H1 (cell line): ENCODE measurements around the gene ORC5. TPM values are rescaled to one million over a fixed set of nuclear protein-coding genes. Genes with fewer than 3 reads are reported as not detected.

Experiments used
- CTCF ChIA-PET: fragments of 300-600 bp; sonication (Branson Sonifier 250); formaldehyde crosslinking; loops from one replicate; lab custom pipeline; 2021; ENCODE audit not compliant: partially characterized antibody; lab: Charles Lee
- POLR2A ChIA-PET: fragments of 300-600 bp; sonication (Branson Sonifier 250); formaldehyde crosslinking; loops from one replicate; lab custom pipeline; 2021; ENCODE audit warnings: inconsistent platforms; ENCODE audit not compliant: partially characterized antibody; lab: Charles Lee
- DNase-seq, 2 experiments: peaks; one replicate each; pipeline versions ENCODE4 v3.0.0 to v3.0.0-alpha.2; 2010 to 2022; ENCODE audit warnings: low spot score in 2 of 2, low read depth in 1 of 2, mixed read lengths in 1 of 2
- FAIRE-seq: peaks from 2 replicates; lab custom pipeline; 2011; peaks lifted over from hg19 to GRCh38; lab: Jason Lieb, UNC
- H2AFZ ChIP-seq: 2 replicates; pipeline ENCODE4 v1.8.1; 2012; ENCODE audit warnings: low read length, inconsistent platforms
- H2AK5ac ChIP-seq: 2 replicates; pipeline ENCODE4 v1.6.1; 2013; ENCODE audit warnings: low read depth, low read length
- H2BK120ac ChIP-seq: replicated peaks from 2 replicates; pipeline ENCODE3; 2013; ENCODE audit warnings: low read depth, low read length, inconsistent platforms
- H2BK12ac ChIP-seq: 2 replicates; pipeline ENCODE4 v1.6.1; 2013; ENCODE audit warnings: low read depth, low read length
- H2BK15ac ChIP-seq: 2 replicates; pipeline ENCODE4 v1.6.1; 2013; ENCODE audit warnings: low read length
- H2BK20ac ChIP-seq: 2 replicates; pipeline ENCODE4 v1.6.1; 2013; ENCODE audit warnings: low read length
- H2BK5ac ChIP-seq: 2 replicates; pipeline ENCODE4 v1.6.1; 2013; ENCODE audit warnings: low read depth, low read length
- H3K14ac ChIP-seq: 2 replicates; pipeline ENCODE4 v1.6.1; 2013; ENCODE audit warnings: inconsistent platforms; ENCODE audit not compliant: insufficient read length
- H3K18ac ChIP-seq: 2 replicates; pipeline ENCODE4 v1.6.1; 2013; ENCODE audit warnings: low read length; ENCODE audit errors: extremely low read depth
- H3K23ac ChIP-seq: 2 replicates; pipeline ENCODE4 v1.6.1; 2013; ENCODE audit warnings: inconsistent platforms; ENCODE audit not compliant: insufficient read length
- H3K23me2 ChIP-seq: 2 replicates; pipeline ENCODE4 v1.6.1; 2013; ENCODE audit warnings: low read depth, low read length
- H3K27ac ChIP-seq: 2 replicates; pipeline ENCODE4 v1.6.1; 2011; ENCODE audit warnings: low read depth, low read length, inconsistent platforms
- H3K27me3 ChIP-seq, 4 experiments: replicated peaks in 1 of 4; 1 replicate in 1 of 4; 2 replicates in 3 of 4; pipeline versions ENCODE4 v1.6.1 to v1.8.1; 2011 to 2013; ENCODE audit warnings: low read length in 3 of 4, mild to moderate bottlenecking in 3 of 4, inconsistent platforms in 2 of 4, mixed read lengths in 2 of 4, moderate library complexity in 1 of 4; ENCODE audit not compliant: control insufficient read depth in 3 of 4, insufficient read depth in 3 of 4; ENCODE audit errors: extremely low read depth in 1 of 4
- H3K36me3 ChIP-seq, 4 experiments: 2 replicates each; pipeline versions ENCODE4 v1.6.1 to v1.8.1; 2011 to 2013; ENCODE audit warnings: mild to moderate bottlenecking in 4 of 4, low read length in 3 of 4, moderate library complexity in 2 of 4, control low read depth in 1 of 4, inconsistent platforms in 1 of 4; ENCODE audit not compliant: insufficient read depth in 4 of 4, control insufficient read depth in 2 of 4
- H3K4ac ChIP-seq: replicated peaks from 2 replicates; pipeline ENCODE3; 2013; ENCODE audit warnings: low read length, low read depth, mixed read lengths, inconsistent platforms; ENCODE audit not compliant: insufficient read length
- H3K4me1 ChIP-seq, 4 experiments: replicated peaks in 1 of 4; 1 replicate in 1 of 4; 2 replicates in 3 of 4; pipeline versions ENCODE4 v1.6.1 to v1.8.1; 2011 to 2013; ENCODE audit warnings: low read length in 3 of 4, inconsistent platforms in 2 of 4, mixed read lengths in 1 of 4; ENCODE audit not compliant: insufficient read depth in 4 of 4, control insufficient read depth in 3 of 4
- H3K4me2 ChIP-seq, 2 experiments: 2 replicates each; pipeline versions ENCODE4 v1.6.1 to v1.8.1; 2011 to 2013; ENCODE audit warnings: low read depth in 2 of 2, low read length in 2 of 2, control low read depth in 1 of 2, inconsistent platforms in 1 of 2, mild to moderate bottlenecking in 1 of 2; ENCODE audit not compliant: insufficient read depth in 1 of 2
- H3K4me3 ChIP-seq, 4 experiments: fragments of 200-600, 300-600 bp in 1 of 4; sonication (generic), shearing (Covaris generic), sonication (Bioruptor Twin) in 1 of 4; 2 replicates each; pipeline versions ENCODE4 v1.5.1 to v1.8.1; 2011 to 2016; ENCODE audit warnings: low read length in 4 of 4, low read depth in 3 of 4, control low read depth in 2 of 4, inconsistent platforms in 2 of 4, mild to moderate bottlenecking in 2 of 4, mixed read lengths in 1 of 4, moderate library complexity in 1 of 4; ENCODE audit not compliant: insufficient read depth in 2 of 4; ENCODE audit errors: extremely low read depth in 1 of 4
- H3K56ac ChIP-seq: replicated peaks from 2 replicates; pipeline ENCODE3; 2013; ENCODE audit warnings: low read depth, mild to moderate bottlenecking, mixed read lengths, low read length, inconsistent platforms; ENCODE audit not compliant: insufficient read length
- H3K79me1 ChIP-seq: 2 replicates; pipeline ENCODE4 v1.6.1; 2013; ENCODE audit warnings: low read depth, low read length, control low read depth
- H3K79me2 ChIP-seq, 2 experiments: 2 replicates each; pipeline versions ENCODE4 v1.6.1 to v1.8.1; 2012 to 2013; ENCODE audit warnings: low read length in 2 of 2, mild to moderate bottlenecking in 2 of 2, inconsistent platforms in 1 of 2; ENCODE audit not compliant: insufficient read depth in 2 of 2, control insufficient read depth in 1 of 2
- H3K9ac ChIP-seq, 4 experiments: replicated peaks in 1 of 4; 1 replicate in 1 of 4; 2 replicates in 3 of 4; pipeline versions ENCODE4 v1.6.1 to v1.8.1; 2011 to 2013; ENCODE audit warnings: low read depth in 3 of 4, low read length in 3 of 4, control low read depth in 2 of 4, mild to moderate bottlenecking in 2 of 4, moderate library complexity in 2 of 4, inconsistent platforms in 1 of 4; ENCODE audit errors: extremely low read depth in 1 of 4
- H3K9me3 ChIP-seq, 2 experiments: 2 replicates each; pipeline versions ENCODE4 v1.6.1 to v1.8.1; 2012 to 2013; ENCODE audit warnings: mild to moderate bottlenecking in 2 of 2, moderate library complexity in 2 of 2, control low read depth in 1 of 2, inconsistent platforms in 1 of 2, low read depth in 1 of 2, low read length in 1 of 2, mixed read lengths in 1 of 2; ENCODE audit not compliant: insufficient read depth in 2 of 2
- H4K20me1 ChIP-seq, 2 experiments: replicated peaks in 1 of 2; 2 replicates each; pipeline versions ENCODE3 to v1.8.1; 2011 to 2013; ENCODE audit warnings: inconsistent platforms in 2 of 2, low read length in 2 of 2, mild to moderate bottlenecking in 1 of 2; ENCODE audit not compliant: insufficient read depth in 2 of 2, control insufficient read depth in 1 of 2
- H4K5ac ChIP-seq: 2 replicates; pipeline ENCODE4 v1.6.1; 2013; ENCODE audit warnings: low read length, low read depth, mixed read lengths, inconsistent platforms; ENCODE audit not compliant: insufficient read length
- H4K8ac ChIP-seq: 2 replicates; pipeline ENCODE4 v1.8.0; 2013; ENCODE audit warnings: mild to moderate bottlenecking, moderate library complexity, low read length, inconsistent platforms; ENCODE audit not compliant: insufficient read depth; ENCODE audit errors: extremely low read depth
- H4K91ac ChIP-seq: replicated peaks from 2 replicates; pipeline ENCODE3; 2013; ENCODE audit warnings: low read length, mixed read lengths, inconsistent platforms; ENCODE audit not compliant: insufficient read length
- BRCA1 ChIP-seq: IDR thresholded peaks from 2 replicates; pipeline ENCODE4 v1.6.1; 2012; ENCODE audit warnings: low read depth, low read length, improper control_type of control experiment
- CEBPB ChIP-seq: IDR thresholded peaks from 2 replicates; pipeline ENCODE4 v1.6.1; 2012; ENCODE audit warnings: low read depth, low read length
- GABPA ChIP-seq: IDR thresholded peaks from 2 replicates; pipeline ENCODE4 v1.6.1; 2011; ENCODE audit warnings: mild to moderate bottlenecking, low read length, moderate library complexity, borderline replicate concordance; ENCODE audit not compliant: insufficient read depth
- KDM4A ChIP-seq: IDR thresholded peaks from one replicate; pipeline ENCODE4 v1.7.1; 2012; ENCODE audit warnings: low read depth, mild to moderate bottlenecking, moderate library complexity, low read length, inconsistent platforms; ENCODE audit not compliant: severe bottlenecking
- MAX ChIP-seq: IDR thresholded peaks from 2 replicates; pipeline ENCODE4 v1.6.1; 2012; ENCODE audit warnings: inconsistent platforms
- NANOG ChIP-seq: IDR thresholded peaks from 2 replicates; pipeline ENCODE4 v1.6.1; 2011; ENCODE audit warnings: low read length, low read depth, mild to moderate bottlenecking, inconsistent platforms; ENCODE audit not compliant: insufficient read depth, poor library complexity, severe bottlenecking
- RAD21 ChIP-seq, 2 experiments: IDR thresholded peaks in 1 of 2; conservative IDR thresholded peaks in 1 of 2; 2 replicates each; pipeline ENCODE4 v1.6.1; 2011; ENCODE audit warnings: low read depth in 2 of 2, low read length in 2 of 2, improper control_type of control experiment in 1 of 2, inconsistent platforms in 1 of 2, mild to moderate bottlenecking in 1 of 2, moderate library complexity in 1 of 2
- SAP30 ChIP-seq: fragments of 300-600 bp; sonication (generic); IDR thresholded peaks from 2 replicates; pipeline ENCODE4 v1.7.1; 2012; ENCODE audit warnings: low read length, moderate library complexity, mild to moderate bottlenecking, inconsistent platforms; ENCODE audit not compliant: insufficient read depth, insufficient replicate concordance
- SIRT6 ChIP-seq: IDR thresholded peaks from one replicate; pipeline ENCODE4 v1.7.1; 2012; ENCODE audit warnings: low read length, inconsistent platforms
- SIX5 ChIP-seq: IDR thresholded peaks from 2 replicates; pipeline ENCODE4 v1.6.1; 2011; ENCODE audit warnings: mild to moderate bottlenecking, low read depth, low read length
- YY1 ChIP-seq: IDR thresholded peaks from 2 replicates; pipeline ENCODE4 v1.6.1; 2011; ENCODE audit warnings: low read depth, mild to moderate bottlenecking, low read length
- WGBS, 2 experiments: shearing (Covaris generic) in 1 of 2; methylation state at CpG; one replicate each; pipeline versions ENCODE4 v1.1.6 to v1.1.7; 2013 to 2015; ENCODE audit warnings: low lambda C conversion rate in 2 of 2, mixed read lengths in 2 of 2, inconsistent platforms in 1 of 2, low coverage in 1 of 2, missing lambda C conversion rate in 1 of 2; ENCODE audit not compliant: insufficient replicate concordance in 2 of 2, insufficient coverage in 1 of 2, insufficient read length in 1 of 2; ENCODE audit errors: extremely low coverage in 1 of 2, missing lambda C conversion rate in 1 of 2; 5-methylcytosine and 5-hydroxymethylcytosine counted together
- polyA plus RNA-seq, 7 experiments: library from polyadenylated mRNA; depleted of rRNA in 3 of 7; stranded (reverse) in 5 of 7; unstranded in 2 of 7; fragments of >200 nt in 5 of 7; fragments of 200-250 nt in 2 of 7; gene quantifications; 1 replicate in 5 of 7; 2 replicates in 1 of 7; 4 replicates in 1 of 7; pipeline versions ENCODE4 v1.2.1 to v1.2.3, GENCODE V29; 2011 to 2013; ENCODE audit warnings: missing spikeins in 2 of 7, mixed read lengths in 2 of 7
- total RNA-seq: library from RNA; stranded (reverse); fragmentation: NEBNext Ultra II Directional; extraction: Animal tissue kit (Norgen Biotek cat#: 25700); gene quantifications from 2 replicates; pipeline ENCODE4 v1.2.1, GENCODE V29; 2021

The ORC5 gene
- total and polyA plus RNA-seq, 2 of the 8 experiments (the other 6 are each of a cell fraction or from before 2014, with no cell fraction given): 7.7 to 19.9 TPM

GRCh38 chr7:104113788-104114187 lies 94.0 kb downstream of the ORC5 start:
- Histone ChIP-seq H4K91ac (no peak overlapping the region), H3K9ac (no peak overlapping the region), H3K18ac (no peak overlapping the region), H3K23ac (no peak overlapping the region), H3K27me3 (no peaks in the 10 kb centered on the region), H2BK20ac (no peak overlapping the region), H2BK12ac (no peak overlapping the region), H4K8ac (no peak overlapping the region), H2AFZ (no peak overlapping the region), H2BK15ac (no peak overlapping the region), H3K79me2 (no peaks in the 10 kb centered on the region), H3K9me3 (no peaks in the 10 kb centered on the region), H2BK5ac (no peak overlapping the region), H3K56ac (no peak overlapping the region), H4K5ac (no peak overlapping the region), H3K27ac (no peak overlapping the region), H3K4ac (no peak overlapping the region), H3K14ac (no peak overlapping the region), H3K23me2 (no peaks in the 10 kb centered on the region), H3K4me2 (no peak overlapping the region), H3K4me1 (no peaks in the 10 kb centered on the region), H3K4me3 (no peak overlapping the region), H3K79me1 (no peaks in the 10 kb centered on the region), H2BK120ac (no peak overlapping the region), H3K36me3 (no peaks in the 10 kb centered on the region), H2AK5ac (no peak overlapping the region), H4K20me1 (no peaks in the 10 kb centered on the region)
- ChIA-PET CTCF (no interaction called here), POLR2A (no interaction called here)
- no peak for DNase-seq
- no peak for FAIRE-seq
- 88% methylated on average over 2 of the region's 2 CpGs; no CpG with 5 or more reads in 1 of the 2 experiments for WGBS, 2 experiments
- no peak for TF ChIP-seq SIX5
- no peak for TF ChIP-seq NANOG
- no peak for TF ChIP-seq KDM4A
- no peak for TF ChIP-seq MAX
- TF ChIP-seq SIRT6: no peak
- TF ChIP-seq GABPA: no peak
- no peak for TF ChIP-seq CEBPB
- TF ChIP-seq RAD21 (IDR thresholded peaks at IDR 0.05 in 1 of 2, conservative IDR thresholded peaks at IDR 0.05 in 1 of 2; ENCODE audit: low read depth in 2 of 2, low read length in 2 of 2): no peak
- TF ChIP-seq SAP30: no peak
- TF ChIP-seq YY1: no peak
- TF ChIP-seq BRCA1: no peak
